CD14-positive monocyte (primary cell): ENCODE data around the gene EMILIN1. TPM values are rescaled to one million over a fixed set of nuclear protein-coding genes. Genes with fewer than 3 reads are reported as not detected.

Experiments used
- DNase-seq, 3 donors: peaks; one replicate each; pipeline ENCODE4 v3.0.0-alpha.2; 2011 to 2022
- H2AFZ ChIP-seq: 2 replicates; pipeline ENCODE4 v1.6.0; 2012; ENCODE audit warnings: mild to moderate bottlenecking, low read depth, low read length, inconsistent platforms; ENCODE audit not compliant: insufficient read depth, poor library complexity, severe bottlenecking
- H3K27ac ChIP-seq, 2 donors: 1 replicate in 1 of 2; 2 replicates in 1 of 2; pipeline ENCODE4 v1.5.1; 2012 to 2013; ENCODE audit warnings: low read length in 2 of 2, control low read depth in 1 of 2, inconsistent platforms in 1 of 2, low read depth in 1 of 2, mild to moderate bottlenecking in 1 of 2
- H3K27me3 ChIP-seq, 2 donors: one replicate each; pipeline versions ENCODE4 v1.6.0 to v1.6.1; 2011 to 2013; ENCODE audit warnings: low read length in 2 of 2; ENCODE audit not compliant: control insufficient read depth in 2 of 2, insufficient read depth in 2 of 2
- H3K36me3 ChIP-seq, 2 donors: replicated peaks in 1 of 2; 1 replicate in 1 of 2; 2 replicates in 1 of 2; pipeline versions ENCODE4 v1.5.1 to v1.6.1; 2012 to 2013; ENCODE audit warnings: low read length in 2 of 2, control low read depth in 1 of 2, inconsistent platforms in 1 of 2, mild to moderate bottlenecking in 1 of 2; ENCODE audit not compliant: insufficient read depth in 2 of 2, control insufficient read depth in 1 of 2
- H3K4me1 ChIP-seq, 2 donors: 1 replicate in 1 of 2; 2 replicates in 1 of 2; pipeline versions ENCODE4 v1.5.1 to v1.6.1; 2012 to 2013; ENCODE audit warnings: low read length in 2 of 2, control low read depth in 1 of 2, inconsistent platforms in 1 of 2, mild to moderate bottlenecking in 1 of 2, moderate library complexity in 1 of 2; ENCODE audit not compliant: insufficient read depth in 2 of 2, control insufficient read depth in 1 of 2
- H3K4me2 ChIP-seq: replicated peaks from 2 replicates; pipeline ENCODE3; 2012; ENCODE audit warnings: low read length, moderate library complexity, mild to moderate bottlenecking; ENCODE audit not compliant: poor library complexity, severe bottlenecking; ENCODE audit errors: extremely low read depth
- H3K4me3 ChIP-seq, 3 experiments: fragments of 200-600 bp in 1 of 3; sonication (generic) in 1 of 3; replicated peaks in 1 of 3; 1 replicate in 2 of 3; 2 replicates in 1 of 3; pipeline ENCODE4 v1.5.1; 2011 to 2013; ENCODE audit warnings: low read length in 3 of 3, mild to moderate bottlenecking in 3 of 3, control low read depth in 2 of 3, low read depth in 2 of 3, inconsistent platforms in 1 of 3, moderate library complexity in 1 of 3
- H3K79me2 ChIP-seq: 2 replicates; pipeline ENCODE4 v1.6.0; 2012; ENCODE audit warnings: mild to moderate bottlenecking, control low read depth, inconsistent platforms, low read length, moderate library complexity; ENCODE audit not compliant: insufficient read depth
- H3K9ac ChIP-seq: 2 replicates; pipeline ENCODE4 v1.6.0; 2017; ENCODE audit warnings: low read length, mild to moderate bottlenecking; ENCODE audit not compliant: insufficient read depth, poor library complexity, severe bottlenecking
- H3K9me3 ChIP-seq, 2 donors: replicated peaks in 1 of 2; 1 replicate in 1 of 2; 2 replicates in 1 of 2; pipeline versions ENCODE4 v1.5.1 to v1.6.1; 2012 to 2013; ENCODE audit warnings: low read length in 2 of 2, control low read depth in 1 of 2; ENCODE audit not compliant: control insufficient read depth in 1 of 2, insufficient read depth in 1 of 2
- H4K20me1 ChIP-seq: 2 replicates; pipeline ENCODE4 v1.6.0; 2012; ENCODE audit warnings: mild to moderate bottlenecking, low read length, control low read depth, moderate library complexity; ENCODE audit not compliant: insufficient read depth
- H3K27ac Mint-ChIP-seq, 7 donors: one replicate each; pipeline ENCODE4 v1.8.0; 2020; ENCODE audit warnings: mild to moderate bottlenecking in 7 of 7, mixed read lengths in 7 of 7, moderate library complexity in 6 of 7, inconsistent platforms in 2 of 7
- H3K27me3 Mint-ChIP-seq, 3 donors: one replicate each; pipeline ENCODE4 v1.8.0; 2021 to 2022; ENCODE audit warnings: low read depth in 3 of 3, mild to moderate bottlenecking in 3 of 3, mixed read lengths in 3 of 3, moderate library complexity in 3 of 3, inconsistent platforms in 1 of 3
- H3K36me3 Mint-ChIP-seq, 2 donors: one replicate each; pipeline ENCODE4 v1.8.0; 2020; ENCODE audit warnings: mixed read lengths in 2 of 2, inconsistent platforms in 1 of 2, mild to moderate bottlenecking in 1 of 2
- H3K4me1 Mint-ChIP-seq: one replicate; pipeline ENCODE4 v1.8.0; 2020; ENCODE audit warnings: mild to moderate bottlenecking, mixed read lengths
- H3K4me3 Mint-ChIP-seq, 2 donors: one replicate each; pipeline ENCODE4 v1.8.0; 2020; ENCODE audit warnings: mild to moderate bottlenecking in 2 of 2, mixed read lengths in 2 of 2, moderate library complexity in 1 of 2
- H3K9me3 Mint-ChIP-seq, 7 donors: one replicate each; pipeline ENCODE4 v1.8.0; 2020 to 2022; ENCODE audit warnings: mixed read lengths in 7 of 7, mild to moderate bottlenecking in 6 of 7, moderate library complexity in 6 of 7, inconsistent platforms in 2 of 7
- CTCF ChIP-seq: fragments of 200-600 bp; IDR thresholded peaks from one replicate; pipeline ENCODE4 v1.8.0; 2022; ENCODE audit warnings: antibody characterized with exemption, mild to moderate bottlenecking
- whole genome bisulfite sequencing: methylation state at CpG from one replicate; pipeline ENCODE4 v1.1.5; 2013; ENCODE audit warnings: missing lambda C conversion rate; ENCODE audit not compliant: insufficient coverage; 5-methylcytosine and 5-hydroxymethylcytosine counted together
- intact Hi-C, 2 donors: fragments of 100-400 bp; cut with micrococcal nuclease; formaldehyde crosslinking; loops; one replicate each; pipeline versions ENCODE4 v1.15.0 to v1.15.1; 2023
- polyA plus RNA-seq, 3 donors: library from polyadenylated mRNA; depleted of rRNA in 1 of 3; unstranded in 2 of 3; stranded (reverse) in 1 of 3; fragments of 300-500 nt in 2 of 3; fragments of >200 nt in 1 of 3; fragmentation: Illumina TruSeq in 2 of 3; gene quantifications; 1 replicate in 2 of 3; 2 replicates in 1 of 3; pipeline ENCODE4 v1.2.3, GENCODE V29; 2012 to 2021

EMILIN1 gene
- polyA plus RNA-seq, 3 donors: 0.43 to 1.0 (median 0.44) TPM

DNA sequence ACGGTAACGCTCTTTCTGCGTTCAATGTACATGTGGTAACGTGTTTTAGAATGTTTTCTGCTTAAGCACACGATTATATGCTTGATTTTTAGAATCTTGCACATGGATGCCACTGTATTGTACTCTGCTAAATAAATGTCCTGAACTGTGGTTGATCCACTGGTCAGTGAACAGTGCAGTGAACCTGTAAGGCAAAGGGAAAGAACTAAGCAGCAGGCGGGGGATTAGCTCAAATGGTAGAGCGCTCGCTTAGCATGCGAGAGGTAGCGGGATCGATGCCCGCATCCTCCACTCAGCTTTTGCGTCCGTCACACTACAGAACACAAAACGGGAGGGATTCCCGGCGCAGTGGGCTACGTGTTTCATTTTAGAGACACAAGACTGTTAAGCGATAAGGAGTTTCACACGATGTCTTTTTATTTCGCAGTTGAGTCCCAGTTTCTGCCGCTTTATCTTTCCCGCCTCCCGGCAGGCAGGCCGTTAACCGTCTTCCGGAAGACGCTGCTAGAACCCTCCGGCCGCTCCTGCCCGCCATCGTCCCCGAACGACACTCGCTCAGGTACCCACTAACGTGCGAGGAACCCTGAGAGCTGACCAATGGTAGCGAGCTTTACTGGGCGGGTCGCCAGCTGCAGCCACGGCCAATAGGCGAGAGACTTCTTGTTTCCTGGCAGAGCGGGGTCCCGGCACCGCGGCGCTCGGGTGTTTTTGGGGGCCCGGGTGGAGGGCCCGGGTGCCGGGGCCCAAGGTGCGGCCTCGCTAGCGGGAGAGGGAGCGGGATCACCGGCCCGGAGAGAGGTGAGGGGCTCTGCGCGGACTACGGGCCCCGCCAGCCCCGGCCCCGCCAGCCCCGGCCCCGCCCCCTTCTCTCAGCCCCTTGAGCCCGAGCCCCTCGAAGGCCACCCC is 27.2 kb upstream of the EMILIN1 start, which contains the start of gene AGBL5:
Gene AGBL5, plus strand, starts transcription at position 673 of the 906 bp plus-strand sequence. CDS start 1,291 bp downstream, outside the sequence.
- peaks cover 0 to 6% of the 10 kb centered on the region in 2 donors for H3K27me3 ChIP-seq
- H3K9ac ChIP-seq: peak within 1 kb of the TSS; percentile 67
- peak within 1 kb of the TSS; percentile 59 to 85 (median 64) for H3K4me3 ChIP-seq
- Mint-ChIP-seq H3K27me3 (peaks cover 5 to 15% (median 12%) of the 10 kb centered on the region in 3 donors), H3K4me1 (peaks cover 19% of the 10 kb centered on the region), H3K9me3 (no peaks in the 10 kb centered on the region), H3K36me3 (peaks cover 13 to 25% of the 10 kb centered on the region in 2 donors), H3K27ac (peak within 1 kb of the TSS; percentile 83 to 96 (median 94)), H3K4me3 (peak within 1 kb of the TSS; percentile 97)
- peaks cover 19 to 30% of the 10 kb centered on the region in 2 donors for H3K4me1 ChIP-seq
- WGBS: under 1% methylated on average over 52 of the region's 67 CpGs
- H2AFZ ChIP-seq: peak within 1 kb of the TSS; percentile 97
- H3K36me3 ChIP-seq: peaks cover 8 to 22% of the 10 kb centered on the region in 2 donors
- H3K9me3 ChIP-seq: no peaks in the 10 kb centered on the region
- no peak for TF ChIP-seq CTCF
- DNase-seq: peak; percentile 86 to 93 (median 90)
- peak within 1 kb of the TSS; percentile 21 to 75 for H3K27ac ChIP-seq
- H4K20me1 ChIP-seq: no peaks in the 10 kb centered on the region
- intact Hi-C loops: loop anchor here (5.0 kb wide), 1 partner anchor 36 kb away; the partner anchor contains the start of gene KHK (in 2 of the 2)
- no peaks in the 10 kb centered on the region for H3K79me2 ChIP-seq
- H3K4me2 ChIP-seq: peak within 1 kb of the TSS; percentile 90

DNA sequence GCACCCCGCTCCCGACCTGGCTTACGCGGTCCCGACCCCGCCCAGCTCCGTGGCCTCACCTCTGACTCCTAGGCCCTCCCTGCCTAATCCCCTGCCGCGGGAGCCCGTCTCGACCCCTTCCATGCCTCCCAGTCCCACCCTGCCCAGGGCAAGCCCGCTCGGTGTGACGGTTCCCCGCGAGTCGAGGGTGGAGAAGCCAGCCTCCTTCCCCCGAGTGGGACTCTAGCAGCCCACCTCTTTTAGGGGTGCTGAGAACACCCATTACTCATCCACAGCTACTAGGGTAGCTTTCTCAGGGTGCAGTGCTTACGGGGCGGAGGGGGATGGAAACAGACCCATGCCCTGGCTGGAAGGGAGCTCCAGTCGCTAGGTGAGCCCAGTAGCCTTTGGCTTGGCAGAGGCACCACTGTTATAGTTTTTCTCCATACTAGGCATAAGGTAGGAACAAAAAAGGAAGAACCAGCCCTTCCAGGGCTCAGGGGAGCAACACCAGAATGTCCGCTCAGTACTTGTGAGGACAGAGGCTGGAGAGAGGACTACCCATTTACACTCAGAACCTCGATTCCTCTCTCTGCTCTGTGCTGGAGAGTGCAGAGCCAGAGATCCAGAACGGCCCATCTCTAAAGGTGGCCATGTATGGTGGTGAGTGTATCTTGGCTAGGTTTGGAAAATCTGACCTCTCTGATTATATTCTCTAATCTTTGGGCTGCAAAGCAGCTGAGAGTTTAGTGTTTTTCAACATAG is 26.3 kb upstream of the EMILIN1 start:
- H3K27me3 ChIP-seq: peaks cover 0 to 6% of the 10 kb centered on the region in 2 donors
- peak overlapping the region; percentile 90 for H3K4me2 ChIP-seq
- Mint-ChIP-seq H3K4me1 (peaks cover 19% of the 10 kb centered on the region), H3K4me3 (peak overlapping the region; percentile 91 to 97), H3K36me3 (peaks cover 15 to 28% of the 10 kb centered on the region in 2 donors), H3K9me3 (no peaks in the 10 kb centered on the region), H3K27ac (peak overlapping the region; percentile 28 to 74 (median 50)), H3K27me3 (peaks cover 5 to 15% (median 12%) of the 10 kb centered on the region in 3 donors)
- peak overlapping the region; percentile 67 for H3K9ac ChIP-seq
- H3K36me3 ChIP-seq: peaks cover 8 to 25% of the 10 kb centered on the region in 2 donors
- intact Hi-C loops: loop anchor here (5.0 kb wide), 1 partner anchor 35 kb away; the partner anchor contains the start of gene KHK (in 2 of the 2)
- WGBS: 0% methylated on average over 8 of the region's 24 CpGs
- H3K79me2 ChIP-seq: no peaks in the 10 kb centered on the region
- peak in 1 of 3 donors; percentile 16 for DNase-seq
- H4K20me1 ChIP-seq: no peaks in the 10 kb centered on the region
- H3K4me1 ChIP-seq: peaks cover 19 to 30% of the 10 kb centered on the region in 2 donors
- peak overlapping the region; percentile 97 for H2AFZ ChIP-seq
- TF ChIP-seq CTCF: no peak
- peak overlapping the region; percentile 59 to 85 (median 64) for H3K4me3 ChIP-seq
- H3K27ac ChIP-seq: peak overlapping the region in 1 of 2 donors; percentile 75
- no peaks in the 10 kb centered on the region for H3K9me3 ChIP-seq
